ENCODE data around the gene USP7. TPM values are rescaled to one million over a fixed set of nuclear protein-coding genes. Genes with fewer than 3 reads are reported as not detected.

USP7 gene
- polyA plus RNA-seq, 1 of the 3 experiments (the other 2 are of a cell fraction): 8.6 TPM

- Histone ChIP-seq H3K4me3 (ENCODE audit: low read depth in 2 of 2, low read length in 1 of 2) (no peak overlapping the region), H3K79me2 (ENCODE audit: insufficient read depth) (peaks cover 78% of the 10 kb centered on the region), H3K4me1 (ENCODE audit: control insufficient read depth in 1 of 2, insufficient read depth in 2 of 2, low read depth in 1 of 2, low read length in 1 of 2) (no peaks in the 10 kb centered on the region; a peak in 1 of 4 replicates), H3F3A (replicated peaks; ENCODE audit: insufficient read depth) (no peaks in the 10 kb centered on the region), H3K9me3 (no peaks in the 10 kb centered on the region), H4K20me1 (ENCODE audit: insufficient read depth) (peaks cover 91% of the 10 kb centered on the region), H3K9ac (no peak overlapping the region), H3K27me3 (ENCODE audit: insufficient read depth) (no peaks in the 10 kb centered on the region), H3K4me2 (no peak overlapping the region), H3K36me3 (replicated peaks in 1 of 2; ENCODE audit: control insufficient read depth in 1 of 2, insufficient read depth in 2 of 2, low read length in 1 of 2) (peaks cover 31 to 60% of the 10 kb centered on the region in 2 experiments), H2AFZ (ENCODE audit: low read depth) (no peak overlapping the region), H3K9me2 (no peaks in the 10 kb centered on the region), H3K27ac (ENCODE audit: low read depth in 2 of 2, low read length in 1 of 2) (no peak overlapping the region)
- POLR2A ChIA-PET: no interaction called here
- no peak for DNase-seq
- 97% methylated on average over 7 of the region's 7 CpGs for WGBS (ENCODE audit: low lambda C conversion rate)
- TF ChIP-seq FOSL2 (IDR thresholded peaks at IDR 0.05; ENCODE audit: borderline replicate concordance, low read depth) (no peak), GABPA (IDR thresholded peaks at IDR 0.05; ENCODE audit: low read depth) (no peak), CHD2 (IDR thresholded peaks at IDR 0.05; ENCODE audit: low read length, partially characterized antibody) (no peak), TEAD4 (IDR thresholded peaks at IDR 0.05; ENCODE audit: borderline replicate concordance, insufficient read depth) (no peak), CTCF (IDR thresholded peaks at IDR 0.05) (no peak), USF1 (IDR thresholded peaks at IDR 0.05; ENCODE audit: borderline replicate concordance, low read depth) (no peak)
- CTCF ChIA-PET: interaction anchor here (1.1 to 2.0 kb wide), 2 partner anchors 10 to 11 kb away, joined by 4 to 14 read pairs; no protein-coding TSS in a partner anchor
Measured at GRCh38 chr16:8925455-8925854, 38.3 kb downstream of the USP7 start.

- Histone ChIP-seq H3K9me2 (no peaks in the 10 kb centered on the region), H3K9me3 (no peaks in the 10 kb centered on the region), H3K27me3 (ENCODE audit: insufficient read depth) (no peaks in the 10 kb centered on the region), H2AFZ (ENCODE audit: low read depth) (no peak overlapping the region), H3K4me1 (ENCODE audit: control insufficient read depth in 1 of 2, insufficient read depth in 2 of 2, low read depth in 1 of 2, low read length in 1 of 2) (no peaks in the 10 kb centered on the region; a peak in 1 of 4 replicates), H3K27ac (ENCODE audit: low read depth in 2 of 2, low read length in 1 of 2) (no peak overlapping the region; a peak in 1 of 4 replicates), H3K9ac (no peak overlapping the region), H3K4me2 (no peak overlapping the region), H4K20me1 (ENCODE audit: insufficient read depth) (peaks cover 79% of the 10 kb centered on the region), H3K79me2 (ENCODE audit: insufficient read depth) (peaks cover 75% of the 10 kb centered on the region), H3K4me3 (ENCODE audit: low read depth in 2 of 2, low read length in 1 of 2) (no peak overlapping the region), H3K36me3 (replicated peaks in 1 of 2; ENCODE audit: control insufficient read depth in 1 of 2, insufficient read depth in 2 of 2, low read length in 1 of 2) (peaks cover 33 to 62% of the 10 kb centered on the region in 2 experiments), H3F3A (replicated peaks; ENCODE audit: insufficient read depth) (no peaks in the 10 kb centered on the region)
- WGBS (ENCODE audit: low lambda C conversion rate): 95% methylated on average over 4 of the region's 4 CpGs
- TF ChIP-seq GATA2 (CRISPR knock-in tag; IDR thresholded peaks at IDR 0.05): no peak
- no peak for TF ChIP-seq ELF1 (IDR thresholded peaks at IDR 0.05)
- TF ChIP-seq JUND (IDR thresholded peaks at IDR 0.05): no peak
- no peak for TF ChIP-seq FOXM1 (IDR thresholded peaks at IDR 0.05; ENCODE audit: low read depth)
- no peak for TF ChIP-seq SIN3A (IDR thresholded peaks at IDR 0.05; ENCODE audit: borderline replicate concordance, low read depth, low read length)
- no peak for TF ChIP-seq MAX (IDR thresholded peaks at IDR 0.05; ENCODE audit: low read depth)
- ChIA-PET POLR2A (no interaction called here), CTCF (interaction anchor here (1.1 to 2.0 kb wide), 3 partner anchors 9 to 44 kb away, joined by 3 to 14 read pairs (median 4); no protein-coding TSS in a partner anchor)
- no peak for DNase-seq
Measured at GRCh38 chr16:8924214-8924613, 39.5 kb downstream of the USP7 start.
